Hematopoietic multipotent progenitor cell treated with erythropoietin and hydrocortisone succinate and interleukin-3 and kit ligand, for 4 days (in vitro differentiated cells): ENCODE data around the gene CENPA.
A peak's percentile ranks its signal among the peaks of the same experiment; 100 is the strongest.

Experiments
- DNase-seq: peaks from one replicate; pipeline ENCODE4 v3.0.0-alpha.2; 2015

The CENPA gene

GRCh38 chr2:26763019-26763418 is 22.8 kb upstream of the CENPA start:
- no peak for DNase-seq

- DNase-seq: peak; percentile 87
Observed at GRCh38 chr2:26764078-26764887, 21.6 kb upstream of the CENPA start, which contains the start of gene SLC35F6. Gene SLC35F6 (plus strand): TSS chr2:26764284. CDS start chr2:26764350, 66 bp downstream.

- no peak for DNase-seq
Observed at GRCh38 chr2:26764906-26765305, 20.9 kb upstream of the CENPA start.

GRCh38 chr2:26765475-26766200 is 20.2 kb upstream of the CENPA start:
- DNase-seq: no peak

- no peak for DNase-seq
Observed at GRCh38 chr2:26767129-26767528, 18.7 kb upstream of the CENPA start.

- no peak for DNase-seq
Observed at GRCh38 chr2:26767894-26768487, 17.9 kb upstream of the CENPA start.

GRCh38 chr2:26768759-26769088 is 17.1 kb upstream of the CENPA start:
- no peak for DNase-seq

GRCh38 chr2:26769089-26769761 is 16.6 kb upstream of the CENPA start:
- peak; percentile 98 for DNase-seq

- peak; percentile 53 for DNase-seq
Observed at GRCh38 chr2:26770986-26771586, 14.8 kb upstream of the CENPA start.

GRCh38 chr2:26772064-26773001 is 13.5 kb upstream of the CENPA start:
- peak; percentile 81 for DNase-seq

- DNase-seq: no peak
Observed at GRCh38 chr2:26776195-26776800, 9.6 kb upstream of the CENPA start.

- DNase-seq: no peak
Observed at GRCh38 chr2:26778098-26778497, 7.8 kb upstream of the CENPA start.

GRCh38 chr2:26778507-26778906 is 7.3 kb upstream of the CENPA start:
- DNase-seq: peak; percentile 35

- DNase-seq: peak; percentile 43
Observed at GRCh38 chr2:26780203-26780760, 5.6 kb upstream of the CENPA start.

GRCh38 chr2:26782876-26783704 is 2.8 kb upstream of the CENPA start:
- peak; percentile 48 for DNase-seq

- no peak for DNase-seq
Observed at GRCh38 chr2:26784570-26785234, 1.2 kb upstream of the CENPA start.

- DNase-seq: peak; percentile 53
Observed at GRCh38 chr2:26786207-26787028, 562 bp downstream of the CENPA start.

GRCh38 chr2:26792720-26793119 is 6.9 kb downstream of the CENPA start:
- DNase-seq: no peak
